ENCODE results near the gene LSS.

- TF ChIP-seq CREB1 (CRISPR knock-in tag; IDR thresholded peaks at IDR 0.05) (no peak), ATF2 (CRISPR knock-in tag; IDR thresholded peaks at IDR 0.05; ENCODE audit: borderline replicate concordance, low read depth) (no peak)
Measured at GRCh38 chr21:46245213-46245915, 16.8 kb upstream of the LSS start.

Measured in WTC11 (cell line).